ENCODE results near the gene NRG2.

The NRG2 gene

GRCh38 chr5:139904816-139905661, 138.1 kb downstream of the NRG2 start:
- DNase-seq (ENCODE audit: low read depth in 2 of 2) = no peak

- DNase-seq (ENCODE audit: low read depth in 2 of 2) = no peak
Measured at GRCh38 chr5:139904566-139904815, 138.6 kb downstream of the NRG2 start.

- DNase-seq (ENCODE audit: low read depth in 2 of 2) = no peak
Measured at GRCh38 chr5:139903795-139904565, 139.1 kb downstream of the NRG2 start.

- no peak for DNase-seq (ENCODE audit: low read depth in 2 of 2)
Measured at GRCh38 chr5:139903450-139903794, 139.7 kb downstream of the NRG2 start.

GRCh38 chr5:139901986-139902385, 141.1 kb downstream of the NRG2 start:
- no peak for DNase-seq (ENCODE audit: low read depth in 2 of 2)

- DNase-seq (ENCODE audit: low read depth in 2 of 2) = no peak
Measured at GRCh38 chr5:139901251-139901575, 141.9 kb downstream of the NRG2 start.

GRCh38 chr5:139900546-139901250, 142.4 kb downstream of the NRG2 start:
- DNase-seq (ENCODE audit: low read depth in 2 of 2) = no peak

- DNase-seq (ENCODE audit: low read depth in 2 of 2) = no peak
Measured at GRCh38 chr5:139898981-139899380, 144.1 kb downstream of the NRG2 start.

- no peak for DNase-seq (ENCODE audit: low read depth in 2 of 2)
Measured at GRCh38 chr5:139897982-139898381, 145.1 kb downstream of the NRG2 start.

GRCh38 chr5:139897342-139897741, 145.8 kb downstream of the NRG2 start:
- no peak for DNase-seq (ENCODE audit: low read depth in 2 of 2)

GRCh38 chr5:139896718-139897117, 146.4 kb downstream of the NRG2 start:
- DNase-seq (ENCODE audit: low read depth in 2 of 2) = no peak

GRCh38 chr5:139895647-139896046, 147.5 kb downstream of the NRG2 start:
- DNase-seq (ENCODE audit: low read depth in 2 of 2) = no peak

GRCh38 chr5:139895046-139895445, 148.1 kb downstream of the NRG2 start:
- no peak for DNase-seq (ENCODE audit: low read depth in 2 of 2)

GRCh38 chr5:139893873-139894272, 149.2 kb downstream of the NRG2 start:
- DNase-seq (ENCODE audit: low read depth in 2 of 2) = no peak

GRCh38 chr5:139889410-139889809, 153.7 kb downstream of the NRG2 start:
- no peak for DNase-seq (ENCODE audit: low read depth in 2 of 2)

GRCh38 chr5:139888370-139888769, 154.7 kb downstream of the NRG2 start:
- DNase-seq (ENCODE audit: low read depth in 2 of 2) = no peak

- DNase-seq (ENCODE audit: low read depth in 2 of 2) = no peak
Measured at GRCh38 chr5:139886213-139886612, 156.9 kb downstream of the NRG2 start.

- no peak for DNase-seq (ENCODE audit: low read depth in 2 of 2)
Measured at GRCh38 chr5:139885857-139886208, 157.3 kb downstream of the NRG2 start.

- no peak for DNase-seq (ENCODE audit: low read depth in 2 of 2)
Measured at GRCh38 chr5:139885172-139885856, 157.8 kb downstream of the NRG2 start.

- no peak for DNase-seq (ENCODE audit: low read depth in 2 of 2)
Measured at GRCh38 chr5:139884734-139885133, 158.4 kb downstream of the NRG2 start.

- DNase-seq (ENCODE audit: low read depth in 2 of 2) = no peak
Measured at GRCh38 chr5:139884144-139884543, 159.0 kb downstream of the NRG2 start.

- no peak for DNase-seq (ENCODE audit: low read depth in 2 of 2)
Measured at GRCh38 chr5:139882961-139883539, 160.0 kb downstream of the NRG2 start.

All from activated CD8-positive, alpha-beta memory T cell treated with anti-CD3 and anti-CD28 coated beads for 4 hours (primary cell).